NB4 (cell line): ENCODE measurements around the gene DPP10.

Source experiments
- CTCF ChIP-seq: IDR thresholded peaks from one replicate; pipeline ENCODE4 v1.5.1; 2012; ENCODE audit warnings: low read depth, low read length
- MAX ChIP-seq: IDR thresholded peaks from 2 replicates; pipeline ENCODE4 v1.6.1; 2011; ENCODE audit warnings: low read depth, low read length
- POLR2A ChIP-seq: IDR thresholded peaks from 2 replicates; pipeline ENCODE4 v1.6.1; 2011; ENCODE audit warnings: mild to moderate bottlenecking; ENCODE audit not compliant: insufficient read length; ENCODE audit errors: extremely low read depth

GRCh38 chr2:115190459-115190858, 748.0 kb downstream of the DPP10 start:
- TF ChIP-seq CTCF, result no peak
- no peak for TF ChIP-seq POLR2A
- no peak for TF ChIP-seq MAX
